Measurements from ENCODE around the gene DYNLT2B. TPM values are rescaled to one million over a fixed set of nuclear protein-coding genes. Genes with fewer than 3 reads are reported as not detected.
"Not testable (repeated sequence)": the region's sequence is repeated elsewhere in the genome, so short reads cannot be mapped to it uniquely, and the experiment has no call there.

Gene DYNLT2B
- 8.8 TPM for total RNA-seq
- polyA plus RNA-seq (ENCODE audit: insufficient read depth in 1 of 8, insufficient read length in 8 of 8, low replicate concordance in 1 of 8): 10 to 100 TPM in 6 of 8 donors, 1 to 10 TPM in 2; 8.3 to 13.6 (median 10.8) TPM
- long read RNA-seq, donor 1, partial matches to known transcripts: 0 of 2 reads
- long read RNA-seq, donor 1, other reads (novel, unspliced or antisense): 0 of 2 reads
- long read RNA-seq, donor 2: 0 reads
- long read RNA-seq, donor 3, partial matches to known transcripts: 0 of 5 reads
- long read RNA-seq, donor 3, other reads (novel, unspliced or antisense): 0 of 5 reads
- long read RNA-seq, donor 4, partial matches to known transcripts: 0 of 5 reads
- long read RNA-seq, donor 4, other reads (novel, unspliced or antisense): 0 of 5 reads
- long read RNA-seq, donor 5, transcript TCTEX1D2-201 (5 exons, 673 nt): major isoform, 13 of 16 reads
- long read RNA-seq, donor 5, partial matches to known transcripts: 0 of 16 reads
- long read RNA-seq, donor 5, other reads (novel, unspliced or antisense): 0 of 16 reads
- long read RNA-seq, donor 6, transcript TCTEX1D2-201 (5 exons, 673 nt): major isoform, 12 of 26 reads
- long read RNA-seq, donor 6, transcript TCTEX1D2-202 (5 exons, 603 nt): minor isoform, 10 of 26 reads
- long read RNA-seq, donor 6, partial matches to known transcripts: 0 of 26 reads
- long read RNA-seq, donor 6, other reads (novel, unspliced or antisense): 0 of 26 reads
- long read RNA-seq, donor 7, transcript TCTEX1D2-201 (5 exons, 673 nt): major isoform, 9 of 17 reads
- long read RNA-seq, donor 7, transcript TCTEX1D2-202 (5 exons, 603 nt): minor isoform, 7 of 17 reads
- long read RNA-seq, donor 7, partial matches to known transcripts: 0 of 17 reads
- long read RNA-seq, donor 7, other reads (novel, unspliced or antisense): 0 of 17 reads
- long read RNA-seq, donor 8, transcript TCTEX1D2-201 (5 exons, 673 nt): major isoform, 6 of 10 reads
- long read RNA-seq, donor 8, partial matches to known transcripts: 0 of 10 reads
- long read RNA-seq, donor 8, other reads (novel, unspliced or antisense): 0 of 10 reads
- long read RNA-seq, donor 9, transcript TCTEX1D2-201 (5 exons, 673 nt): major isoform, 5 of 8 reads
- long read RNA-seq, donor 9, partial matches to known transcripts: 0 of 8 reads
- long read RNA-seq, donor 9, other reads (novel, unspliced or antisense): 0 of 8 reads
- long read RNA-seq, donor 10, transcript TCTEX1D2-201 (5 exons, 673 nt): major isoform, 7 of 14 reads
- long read RNA-seq, donor 10, partial matches to known transcripts: 0 of 14 reads
- long read RNA-seq, donor 10, other reads (novel, unspliced or antisense): 0 of 14 reads
- long read RNA-seq, donor 11, transcript TCTEX1D2-201 (5 exons, 673 nt): major isoform, 5 of 6 reads
- long read RNA-seq, donor 11, partial matches to known transcripts: 0 of 6 reads
- long read RNA-seq, donor 11, other reads (novel, unspliced or antisense): 0 of 6 reads

- WGBS (ENCODE audit: insufficient coverage): under 1% methylated on average over 92 of the region's 92 CpGs
- H3K27ac ChIP-seq (ENCODE audit: low read length): peak within 1 kb of the TSS; percentile 97
- DNase-seq: peak; percentile 97
- H3K4me3 ChIP-seq (ENCODE audit: low read length): peak within 1 kb of the TSS; percentile 86
- no peaks in the 10 kb centered on the region for H3K36me3 ChIP-seq (ENCODE audit: control insufficient read depth, insufficient read depth, low read length)
- H3K4me1 ChIP-seq (ENCODE audit: control insufficient read depth, insufficient read depth, low read length): no peaks in the 10 kb centered on the region
- H3K27me3 ChIP-seq (ENCODE audit: control insufficient read depth, insufficient read depth, low read length): no peaks in the 10 kb centered on the region
- no peaks in the 10 kb centered on the region for H3K9me3 ChIP-seq (replicated peaks; ENCODE audit: control insufficient read depth, low read depth, low read length)
These were observed at the start of gene DYNLT2B for GRCh38 chr3:196317687-196318467. Gene DYNLT2B (minus strand): TSS chr3:196318240. CDS start chr3:196318152, 88 bp downstream.

DNA sequence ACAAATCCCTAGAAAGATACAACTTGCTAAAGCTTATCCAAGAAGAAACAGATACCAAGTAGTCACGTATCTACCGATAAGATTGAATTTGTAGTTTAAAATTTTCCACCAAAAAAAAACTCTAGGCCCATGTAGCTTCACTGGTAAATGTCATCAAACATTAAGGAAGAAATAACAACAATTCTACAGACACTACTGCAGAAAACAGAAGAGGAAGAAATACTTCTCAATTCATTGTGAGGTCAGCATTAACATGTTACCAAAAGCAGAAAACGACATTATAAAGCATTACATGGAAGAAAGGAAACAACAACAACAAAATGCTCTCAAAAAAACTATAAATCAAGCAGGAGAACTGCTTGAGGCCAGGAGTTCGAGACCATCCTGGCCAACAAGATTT is 47.7 kb upstream of the DYNLT2B start:
- no peak overlapping the region for H3K27ac ChIP-seq (ENCODE audit: low read length)

DNA sequence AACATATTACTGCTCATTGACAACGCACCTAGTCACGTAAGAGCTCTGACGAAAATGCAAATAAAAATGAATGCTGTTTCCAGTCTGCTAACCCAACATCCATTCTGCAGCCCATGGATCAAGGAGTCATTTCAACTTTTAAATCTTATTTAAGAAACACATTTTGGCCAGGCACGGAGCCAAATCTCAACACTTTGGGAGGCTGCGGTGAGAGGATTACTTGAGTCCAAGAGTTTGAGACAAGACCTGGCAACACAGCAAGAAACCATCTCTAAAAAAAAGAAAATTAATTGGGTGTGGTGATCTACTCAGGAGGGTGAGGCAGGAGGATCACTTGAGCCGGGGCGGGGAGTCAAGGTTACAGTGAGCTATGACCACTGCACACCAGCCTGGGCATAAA is 42.5 kb upstream of the DYNLT2B start:
- 100% methylated on average over 2 of the region's 7 CpGs for WGBS (ENCODE audit: insufficient coverage)
- no peak overlapping the region for H3K4me3 ChIP-seq (ENCODE audit: low read length)
- DNase-seq: no peak
- H3K36me3 ChIP-seq (ENCODE audit: control insufficient read depth, insufficient read depth, low read length): peaks cover 63% of the 10 kb centered on the region
- no peaks in the 10 kb centered on the region for H3K27me3 ChIP-seq (ENCODE audit: control insufficient read depth, insufficient read depth, low read length)
- H3K4me1 ChIP-seq (ENCODE audit: control insufficient read depth, insufficient read depth, low read length): no peaks in the 10 kb centered on the region
- no peaks in the 10 kb centered on the region for H3K9me3 ChIP-seq (replicated peaks; ENCODE audit: control insufficient read depth, low read depth, low read length)
- H3K27ac ChIP-seq (ENCODE audit: low read length): no peak overlapping the region

More for the DNA sequence above, 47.7 kb upstream of the DYNLT2B start:
- Histone ChIP-seq H3K4me1 (ENCODE audit: control insufficient read depth, insufficient read depth, low read length) (no peaks in the 10 kb centered on the region), H3K4me3 (ENCODE audit: low read length) (no peak overlapping the region), H3K36me3 (ENCODE audit: control insufficient read depth, insufficient read depth, low read length) (peaks cover 44% of the 10 kb centered on the region), H3K9me3 (replicated peaks; ENCODE audit: control insufficient read depth, low read depth, low read length) (no peaks in the 10 kb centered on the region), H3K27me3 (ENCODE audit: control insufficient read depth, insufficient read depth, low read length) (no peaks in the 10 kb centered on the region)
- WGBS (ENCODE audit: insufficient coverage): no CpG with 5 or more reads among the region's 4 CpGs
- DNase-seq: no peak

- H3K27ac ChIP-seq (ENCODE audit: low read length); H3K4me1 ChIP-seq (ENCODE audit: control insufficient read depth, insufficient read depth, low read length); H3K9me3 ChIP-seq (replicated peaks; ENCODE audit: control insufficient read depth, low read depth, low read length); DNase-seq; H3K27me3 ChIP-seq (ENCODE audit: control insufficient read depth, insufficient read depth, low read length); H3K4me3 ChIP-seq (ENCODE audit: low read length): not testable (repeated sequence)
- WGBS (ENCODE audit: insufficient coverage): 100% methylated on average over 1 of the region's 4 CpGs
- peaks cover 72% of the 10 kb centered on the region for H3K36me3 ChIP-seq (ENCODE audit: control insufficient read depth, insufficient read depth, low read length)
These were observed 40.5 kb upstream of the DYNLT2B start for GRCh38 chr3:196358540-196358939.

GRCh38 chr3:196357905-196358304 is 39.9 kb upstream of the DYNLT2B start:
- Histone ChIP-seq H3K36me3 (ENCODE audit: control insufficient read depth, insufficient read depth, low read length) (peaks cover 72% of the 10 kb centered on the region), H3K9me3 (replicated peaks; ENCODE audit: control insufficient read depth, low read depth, low read length) (no peaks in the 10 kb centered on the region), H3K27ac (ENCODE audit: low read length) (no peak overlapping the region), H3K4me3 (ENCODE audit: low read length) (no peak overlapping the region), H3K27me3 (ENCODE audit: control insufficient read depth, insufficient read depth, low read length) (no peaks in the 10 kb centered on the region), H3K4me1 (ENCODE audit: control insufficient read depth, insufficient read depth, low read length) (no peaks in the 10 kb centered on the region)
- 100% methylated on average over 3 of the region's 7 CpGs for WGBS (ENCODE audit: insufficient coverage)
- no peak for DNase-seq

DNA sequence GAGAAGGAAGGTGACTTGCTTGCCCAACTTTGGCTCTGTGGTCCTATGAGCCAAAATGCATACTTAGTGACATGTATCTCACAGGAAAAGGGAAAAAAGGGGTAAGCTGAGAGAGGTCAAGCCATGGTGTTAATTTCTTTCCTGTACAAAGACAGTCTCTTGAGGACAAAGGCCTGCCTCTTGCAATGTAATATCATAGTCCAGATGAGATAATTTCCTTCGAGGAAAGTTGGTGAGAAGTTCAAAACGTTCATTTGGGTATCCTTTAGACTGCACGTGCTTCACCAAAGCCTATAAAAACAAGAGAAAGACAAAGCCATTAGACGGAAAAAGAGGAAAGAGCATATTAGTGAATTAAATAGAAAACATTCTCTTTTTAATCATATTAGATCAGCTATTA is 38.5 kb upstream of the DYNLT2B start:
- Histone ChIP-seq H3K9me3 (replicated peaks; ENCODE audit: control insufficient read depth, low read depth, low read length) (no peaks in the 10 kb centered on the region), H3K27me3 (ENCODE audit: control insufficient read depth, insufficient read depth, low read length) (no peaks in the 10 kb centered on the region), H3K27ac (ENCODE audit: low read length) (no peak overlapping the region), H3K36me3 (ENCODE audit: control insufficient read depth, insufficient read depth, low read length) (peaks cover 62% of the 10 kb centered on the region), H3K4me1 (ENCODE audit: control insufficient read depth, insufficient read depth, low read length) (no peaks in the 10 kb centered on the region), H3K4me3 (ENCODE audit: low read length) (no peak overlapping the region)
- DNase-seq: no peak
- no CpG with 5 or more reads among the region's 4 CpGs for WGBS (ENCODE audit: insufficient coverage)

- Histone ChIP-seq H3K4me3 (ENCODE audit: low read length) (no peak overlapping the region), H3K9me3 (replicated peaks; ENCODE audit: control insufficient read depth, low read depth, low read length) (no peaks in the 10 kb centered on the region), H3K36me3 (ENCODE audit: control insufficient read depth, insufficient read depth, low read length) (peaks cover 56% of the 10 kb centered on the region), H3K27me3 (ENCODE audit: control insufficient read depth, insufficient read depth, low read length) (no peaks in the 10 kb centered on the region), H3K4me1 (ENCODE audit: control insufficient read depth, insufficient read depth, low read length) (no peaks in the 10 kb centered on the region), H3K27ac (ENCODE audit: low read length) (no peak overlapping the region)
- WGBS (ENCODE audit: insufficient coverage): no CpG with 5 or more reads among the region's 1 CpG
- no peak for DNase-seq
These were observed 37.6 kb upstream of the DYNLT2B start for GRCh38 chr3:196355668-196356067.

- no peak for DNase-seq
- Histone ChIP-seq H3K9me3 (replicated peaks; ENCODE audit: control insufficient read depth, low read depth, low read length) (no peaks in the 10 kb centered on the region), H3K36me3 (ENCODE audit: control insufficient read depth, insufficient read depth, low read length) (peaks cover 46% of the 10 kb centered on the region), H3K27me3 (ENCODE audit: control insufficient read depth, insufficient read depth, low read length) (no peaks in the 10 kb centered on the region), H3K4me3 (ENCODE audit: low read length) (no peak overlapping the region), H3K4me1 (ENCODE audit: control insufficient read depth, insufficient read depth, low read length) (no peaks in the 10 kb centered on the region), H3K27ac (ENCODE audit: low read length) (no peak overlapping the region)
- WGBS (ENCODE audit: insufficient coverage): no CpG with 5 or more reads among the region's 6 CpGs
These were observed 36.1 kb upstream of the DYNLT2B start for GRCh38 chr3:196354132-196354531.

DNA sequence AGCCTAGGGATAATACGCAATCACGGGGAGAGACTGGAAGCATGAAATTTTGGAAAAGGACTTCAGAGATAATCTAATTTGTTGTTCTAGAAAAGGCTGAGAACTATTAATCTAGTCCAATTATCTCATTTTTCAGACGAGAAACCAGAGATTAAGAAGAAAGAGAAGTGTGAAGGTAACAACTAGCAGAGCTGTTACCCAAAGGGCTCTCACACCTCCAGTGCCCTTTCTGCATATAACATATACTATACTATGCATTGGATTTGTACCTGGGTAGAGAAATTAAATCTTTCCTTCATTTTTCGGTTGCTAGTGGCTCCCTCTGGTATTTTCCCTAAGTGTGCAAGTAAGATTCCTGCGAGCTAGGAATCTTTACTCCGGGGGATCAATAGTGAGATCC is 33.5 kb upstream of the DYNLT2B start:
- Histone ChIP-seq H3K9me3 (replicated peaks; ENCODE audit: control insufficient read depth, low read depth, low read length) (no peaks in the 10 kb centered on the region), H3K4me1 (ENCODE audit: control insufficient read depth, insufficient read depth, low read length) (no peaks in the 10 kb centered on the region), H3K27ac (ENCODE audit: low read length) (no peak overlapping the region), H3K36me3 (ENCODE audit: control insufficient read depth, insufficient read depth, low read length) (peaks cover 32% of the 10 kb centered on the region), H3K27me3 (ENCODE audit: control insufficient read depth, insufficient read depth, low read length) (no peaks in the 10 kb centered on the region), H3K4me3 (ENCODE audit: low read length) (no peak overlapping the region)
- WGBS (ENCODE audit: insufficient coverage): 96% methylated on average over 3 of the region's 6 CpGs
- DNase-seq: no peak

All from muscle of leg (tissue), 16 donors.